Tibial artery (tissue), 4 donors: ENCODE data around the gene C1QTNF3.

ENCODE experiments used
- DNase-seq, 2 donors: peaks; one replicate each; pipeline ENCODE4 v3.0.0-alpha.2; 2019
- H3K27ac ChIP-seq, 2 donors: fragments of 200-600 bp; sonication (generic) in 1 of 2; 1 replicate in 1 of 2; 2 replicates in 1 of 2; pipeline ENCODE4 v1.5.1; 2018 to 2019; ENCODE audit warnings: mild to moderate bottlenecking in 1 of 2
- H3K27me3 ChIP-seq, 2 donors: fragments of 200-600 bp; sonication (generic) in 1 of 2; one replicate each; pipeline versions ENCODE4 v1.5.1 to v1.6.0; 2016 to 2019
- H3K36me3 ChIP-seq, 3 donors: fragments of 200-600 bp; sonication (generic) in 2 of 3; one replicate each; pipeline ENCODE4 v1.5.1; 2016 to 2019; ENCODE audit warnings: mild to moderate bottlenecking in 2 of 3
- H3K4me1 ChIP-seq, 4 donors: fragments of 200-600 bp; sonication (generic) in 2 of 4; 1 replicate in 3 of 4; 2 replicates in 1 of 4; pipeline ENCODE4 v1.5.1; 2016 to 2019
- H3K4me3 ChIP-seq, 2 donors: fragments of 200-600 bp; sonication (generic) in 1 of 2; 1 replicate in 1 of 2; 2 replicates in 1 of 2; pipeline ENCODE4 v1.5.1; 2018 to 2019; ENCODE audit warnings: mild to moderate bottlenecking in 2 of 2
- H3K9me3 ChIP-seq, 3 donors: fragments of 200-600 bp; sonication (generic) in 1 of 3; one replicate each; pipeline ENCODE4 v1.5.1; 2016 to 2019
- intact Hi-C: fragments of 100-400 bp; cut with DNase I; formaldehyde crosslinking; loops from one replicate; pipeline ENCODE4 v1.15.0; 2023; ENCODE audit warnings: low total_unique reads
- TF ChIP-seq, protein P1 (sequence below), 2 experiments: fragments of 200-600 bp in 1 of 2; fragments of 450-650 bp in 1 of 2; IDR thresholded peaks; one replicate each; pipeline ENCODE4 v1.5.1; 2017 to 2019; ENCODE audit warnings: antibody characterized with exemption in 2 of 2, mild to moderate bottlenecking in 1 of 2, moderate library complexity in 1 of 2

C1QTNF3 gene

DNA sequence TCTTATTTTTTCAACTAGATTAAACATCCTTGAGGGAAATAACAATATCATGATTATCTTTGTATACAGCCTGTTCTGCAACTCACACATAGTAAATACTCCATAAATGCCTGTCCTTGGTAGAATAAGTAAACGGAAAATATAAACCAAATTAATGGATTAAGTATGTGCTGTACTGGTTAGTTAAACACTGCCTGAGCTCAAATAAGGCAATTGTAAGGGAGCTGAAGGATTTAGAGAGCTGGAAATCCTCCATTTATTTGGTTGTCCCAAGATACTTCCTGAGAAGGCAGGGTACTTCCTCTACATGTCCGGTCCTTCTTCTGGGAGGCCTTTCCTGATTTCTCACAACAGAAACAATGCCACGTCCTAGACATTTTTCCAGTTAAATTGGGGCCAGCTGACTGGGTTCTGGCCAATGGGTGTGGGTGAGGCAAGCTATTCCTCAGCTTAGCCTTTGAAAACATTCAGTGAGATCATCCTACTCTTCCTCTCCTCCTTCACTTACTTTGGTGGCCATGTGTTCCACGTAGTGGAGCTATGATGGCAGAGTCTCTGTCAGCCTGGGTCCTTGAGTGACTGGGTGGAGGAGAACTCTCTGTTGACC lies 8.5 kb upstream of the C1QTNF3 start:
- intact Hi-C loops: no loop called here
- Histone ChIP-seq H3K27me3 (no peaks in the 10 kb centered on the region), H3K9me3 (no peaks in the 10 kb centered on the region), H3K27ac (no peak overlapping the region), H3K4me3 (no peak overlapping the region), H3K36me3 (peaks cover 0 to 4% (median 0%) of the 10 kb centered on the region in 3 donors), H3K4me1 (peaks cover 0 to 20% (median 2%) of the 10 kb centered on the region in 4 donors)
- TF ChIP-seq, protein P1, sequence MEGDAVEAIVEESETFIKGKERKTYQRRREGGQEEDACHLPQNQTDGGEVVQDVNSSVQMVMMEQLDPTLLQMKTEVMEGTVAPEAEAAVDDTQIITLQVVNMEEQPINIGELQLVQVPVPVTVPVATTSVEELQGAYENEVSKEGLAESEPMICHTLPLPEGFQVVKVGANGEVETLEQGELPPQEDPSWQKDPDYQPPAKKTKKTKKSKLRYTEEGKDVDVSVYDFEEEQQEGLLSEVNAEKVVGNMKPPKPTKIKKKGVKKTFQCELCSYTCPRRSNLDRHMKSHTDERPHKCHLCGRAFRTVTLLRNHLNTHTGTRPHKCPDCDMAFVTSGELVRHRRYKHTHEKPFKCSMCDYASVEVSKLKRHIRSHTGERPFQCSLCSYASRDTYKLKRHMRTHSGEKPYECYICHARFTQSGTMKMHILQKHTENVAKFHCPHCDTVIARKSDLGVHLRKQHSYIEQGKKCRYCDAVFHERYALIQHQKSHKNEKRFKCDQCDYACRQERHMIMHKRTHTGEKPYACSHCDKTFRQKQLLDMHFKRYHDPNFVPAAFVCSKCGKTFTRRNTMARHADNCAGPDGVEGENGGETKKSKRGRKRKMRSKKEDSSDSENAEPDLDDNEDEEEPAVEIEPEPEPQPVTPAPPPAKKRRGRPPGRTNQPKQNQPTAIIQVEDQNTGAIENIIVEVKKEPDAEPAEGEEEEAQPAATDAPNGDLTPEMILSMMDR (IDR thresholded peaks at IDR 0.05): no peak
- no peak for DNase-seq

DNA sequence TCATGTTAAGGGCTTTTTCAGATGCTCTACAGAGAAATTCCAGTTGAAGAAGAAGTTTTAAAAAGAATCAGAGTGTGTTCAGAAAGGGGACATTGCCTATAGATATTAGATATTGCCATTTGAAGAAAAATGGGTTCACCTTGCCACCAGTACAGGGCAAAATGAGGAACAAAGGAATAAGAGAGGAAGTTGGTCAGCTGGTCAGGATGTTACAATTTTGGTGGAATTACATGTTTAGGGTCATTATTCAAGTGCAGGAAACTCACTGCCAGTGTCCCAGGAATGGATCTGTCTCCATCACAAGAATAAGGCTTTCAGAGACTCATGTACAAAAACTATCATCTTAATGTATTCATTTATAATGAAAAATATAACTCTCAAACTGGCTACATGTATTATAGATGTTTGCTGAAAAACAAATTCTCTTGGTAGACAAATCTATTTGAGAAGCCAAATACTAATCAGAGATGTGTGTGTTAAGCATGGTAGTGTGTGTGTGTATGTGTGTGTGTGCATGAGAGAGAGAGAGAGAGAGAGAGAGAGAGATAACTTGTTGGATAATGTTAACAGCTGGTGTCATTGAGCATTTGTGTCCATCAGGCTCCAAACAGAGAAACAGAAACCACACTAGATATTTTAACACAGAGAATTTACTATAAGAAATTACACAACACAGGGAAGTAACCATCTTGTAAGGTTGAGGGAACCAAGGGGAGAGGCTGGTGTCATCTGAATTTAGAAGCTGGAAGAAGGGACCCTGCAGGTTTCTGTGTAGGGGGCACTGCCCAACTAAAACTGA lies 5.0 kb upstream of the C1QTNF3 start:
- intact Hi-C loops: no loop called here
- H3K9me3 ChIP-seq: no peaks in the 10 kb centered on the region
- TF ChIP-seq, protein P1 (IDR thresholded peaks at IDR 0.05): no peak
- no peak for DNase-seq
- H3K27ac ChIP-seq: no peak overlapping the region
- peaks cover 0 to 4% (median 0%) of the 10 kb centered on the region in 3 donors for H3K36me3 ChIP-seq
- no peak overlapping the region for H3K4me3 ChIP-seq
- no peaks in the 10 kb centered on the region for H3K27me3 ChIP-seq
- H3K4me1 ChIP-seq: peaks cover 0 to 41% (median 17%) of the 10 kb centered on the region in 4 donors

DNA sequence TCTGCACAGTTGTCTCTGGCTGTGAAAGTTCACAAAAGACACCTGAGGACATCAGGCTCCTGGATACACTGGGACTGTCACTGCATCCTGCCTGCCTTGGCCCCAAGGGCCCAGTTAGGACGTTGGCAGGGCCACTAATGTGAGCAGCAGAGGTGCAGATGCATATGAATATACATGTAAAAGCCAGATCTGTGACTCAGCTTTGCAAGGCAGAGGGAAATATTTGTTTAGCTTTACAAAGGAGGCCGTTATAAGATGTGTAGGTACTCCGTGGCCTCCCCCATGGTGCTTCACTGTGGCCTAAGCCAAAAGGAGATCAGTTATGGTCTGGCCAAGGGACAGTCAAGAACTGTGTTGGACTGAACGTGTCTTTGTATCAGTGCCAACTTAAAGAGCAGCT lies 4.1 kb upstream of the C1QTNF3 start:
- no peak overlapping the region for H3K4me3 ChIP-seq
- H3K9me3 ChIP-seq: no peaks in the 10 kb centered on the region
- intact Hi-C loops: no loop called here
- H3K27me3 ChIP-seq: no peaks in the 10 kb centered on the region
- TF ChIP-seq, protein P1 (IDR thresholded peaks at IDR 0.05): no peak
- DNase-seq: no peak
- peaks cover 0 to 4% (median 0%) of the 10 kb centered on the region in 3 donors for H3K36me3 ChIP-seq
- no peak overlapping the region for H3K27ac ChIP-seq
- peaks cover 0 to 41% (median 21%) of the 10 kb centered on the region in 4 donors for H3K4me1 ChIP-seq

DNA sequence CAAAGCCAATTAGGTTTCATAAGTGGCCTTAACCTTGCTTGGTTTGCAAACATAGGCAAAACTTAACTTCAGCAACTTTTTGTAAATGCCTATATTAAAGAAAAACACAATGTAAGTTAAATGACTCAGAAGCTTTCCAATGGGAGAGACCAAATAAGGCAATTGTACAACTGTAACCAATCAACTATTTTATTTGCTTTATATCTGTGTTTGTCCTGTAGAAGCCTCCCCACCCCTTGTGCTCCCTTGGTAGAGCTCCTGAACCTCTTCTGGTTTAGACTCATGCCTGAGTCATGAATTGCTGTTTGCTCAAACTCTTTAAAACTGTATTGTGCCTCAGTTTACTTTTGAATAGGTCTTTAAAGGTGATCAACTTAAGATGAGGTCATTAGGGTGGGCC lies 3.0 kb upstream of the C1QTNF3 start:
- Histone ChIP-seq H3K9me3 (no peaks in the 10 kb centered on the region), H3K4me1 (peaks cover 0 to 43% (median 21%) of the 10 kb centered on the region in 4 donors)
- no peak for DNase-seq

DNA sequence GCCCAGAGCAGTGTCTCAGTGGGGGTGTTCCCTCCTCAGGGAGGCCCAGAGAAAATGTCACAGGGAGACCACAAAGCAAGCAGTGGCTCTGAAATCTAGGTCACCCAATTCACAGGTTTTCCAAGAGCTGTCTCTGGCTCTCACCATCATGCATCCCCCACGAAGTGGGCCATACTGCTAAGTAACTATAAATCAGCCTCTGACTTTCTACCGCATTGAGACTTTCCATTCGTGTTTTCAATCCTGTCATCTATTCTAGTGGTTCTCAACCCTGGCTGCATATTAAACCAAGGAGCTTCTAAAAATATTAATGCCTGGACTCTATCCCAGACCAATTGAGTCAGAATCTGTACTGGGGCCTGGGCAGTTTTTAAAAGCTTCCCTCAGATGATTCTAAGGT lies 2.0 kb upstream of the C1QTNF3 start:
- Histone ChIP-seq H3K9me3 (no peaks in the 10 kb centered on the region), H3K27me3 (no peaks in the 10 kb centered on the region), H3K4me3 (no peak overlapping the region), H3K4me1 (peaks cover 0 to 43% (median 21%) of the 10 kb centered on the region in 4 donors), H3K27ac (peak overlapping the region; percentile 65 to 68), H3K36me3 (no peaks in the 10 kb centered on the region)
- no peak for DNase-seq
- intact Hi-C loops: no loop called here
- TF ChIP-seq, protein P1 (IDR thresholded peaks at IDR 0.05): no peak

More for the DNA sequence above, 3.0 kb upstream of the C1QTNF3 start:
- peak overlapping the region in 1 of 2 donors; percentile 65 for H3K27ac ChIP-seq
- intact Hi-C loops: no loop called here
- no peaks in the 10 kb centered on the region for H3K27me3 ChIP-seq
- TF ChIP-seq, protein P1 (IDR thresholded peaks at IDR 0.05): no peak
- no peaks in the 10 kb centered on the region for H3K36me3 ChIP-seq
- H3K4me3 ChIP-seq: no peak overlapping the region
